Measurements from ENCODE around the gene SLC30A10.

The SLC30A10 gene

GRCh38 chr1:219917851-219918466 lies 10.4 kb downstream of the SLC30A10 start:
- H3K4me1 ChIP-seq (ENCODE audit: insufficient read depth, low read length, poor library complexity, severe bottlenecking), result no peaks in the 10 kb centered on the region
- H3K9me2 ChIP-seq (replicated peaks; ENCODE audit: low read depth, low read length), result no peaks in the 10 kb centered on the region
- no peaks in the 10 kb centered on the region for H3K27me3 ChIP-seq (ENCODE audit: insufficient read depth, low read length, poor library complexity, severe bottlenecking)
- H3K36me3 ChIP-seq (ENCODE audit: insufficient read depth, low read length), result no peaks in the 10 kb centered on the region
- H3K9ac ChIP-seq (ENCODE audit: low read depth, low read length, poor library complexity, severe bottlenecking), result no peak overlapping the region
- H2AFZ ChIP-seq (ENCODE audit: low read length), result no peak overlapping the region
- H3K79me2 ChIP-seq (ENCODE audit: insufficient read depth, low read length), result no peaks in the 10 kb centered on the region
- H3K4me2 ChIP-seq (ENCODE audit: low read depth, low read length, poor library complexity, severe bottlenecking), result no peak overlapping the region
- TF ChIP-seq EZH2phosphoT487 (IDR thresholded peaks at IDR 0.05; ENCODE audit: borderline replicate concordance), result no peak
- TF ChIP-seq CTCF (conservative IDR thresholded peaks at IDR 0.05; ENCODE audit: low read length), result no peak
- H4K20me1 ChIP-seq (ENCODE audit: insufficient read depth, low read length, poor library complexity, severe bottlenecking), result no peaks in the 10 kb centered on the region
- no peaks in the 10 kb centered on the region for H3K9me3 ChIP-seq (ENCODE audit: insufficient read depth, low read depth, low read length)
- H3K4me3 ChIP-seq (ENCODE audit: low read length, poor library complexity, severe bottlenecking), result no peak overlapping the region
- no peaks in the 10 kb centered on the region for H3F3A ChIP-seq (ENCODE audit: low read depth)

- Histone ChIP-seq H3K27me3 (ENCODE audit: insufficient read depth, low read length, poor library complexity, severe bottlenecking) (no peaks in the 10 kb centered on the region), H3K4me3 (ENCODE audit: low read length, poor library complexity, severe bottlenecking) (no peak overlapping the region), H3K4me2 (ENCODE audit: low read depth, low read length, poor library complexity, severe bottlenecking) (no peak overlapping the region), H3K9me3 (ENCODE audit: insufficient read depth, low read depth, low read length) (no peaks in the 10 kb centered on the region), H3K36me3 (ENCODE audit: insufficient read depth, low read length) (no peaks in the 10 kb centered on the region), H3F3A (ENCODE audit: low read depth) (no peaks in the 10 kb centered on the region), H3K9ac (ENCODE audit: low read depth, low read length, poor library complexity, severe bottlenecking) (no peak overlapping the region), H3K79me2 (ENCODE audit: insufficient read depth, low read length) (no peaks in the 10 kb centered on the region), H4K20me1 (ENCODE audit: insufficient read depth, low read length, poor library complexity, severe bottlenecking) (no peaks in the 10 kb centered on the region), H2AFZ (ENCODE audit: low read length) (no peak overlapping the region), H3K4me1 (ENCODE audit: insufficient read depth, low read length, poor library complexity, severe bottlenecking) (no peaks in the 10 kb centered on the region), H3K9me2 (replicated peaks; ENCODE audit: low read depth, low read length) (no peaks in the 10 kb centered on the region)
- TF ChIP-seq CTCF (conservative IDR thresholded peaks at IDR 0.05; ENCODE audit: low read length) (no peak), EZH2phosphoT487 (IDR thresholded peaks at IDR 0.05; ENCODE audit: borderline replicate concordance) (no peak)
Observed at GRCh38 chr1:219917281-219917680, 11.1 kb downstream of the SLC30A10 start.

- H3K4me2 ChIP-seq (ENCODE audit: low read depth, low read length, poor library complexity, severe bottlenecking), result no peak overlapping the region
- H3K27me3 ChIP-seq (ENCODE audit: insufficient read depth, low read length, poor library complexity, severe bottlenecking), result no peaks in the 10 kb centered on the region
- TF ChIP-seq CTCF (conservative IDR thresholded peaks at IDR 0.05; ENCODE audit: low read length) (no peak), EZH2phosphoT487 (IDR thresholded peaks at IDR 0.05; ENCODE audit: borderline replicate concordance) (no peak)
- no peaks in the 10 kb centered on the region for H4K20me1 ChIP-seq (ENCODE audit: insufficient read depth, low read length, poor library complexity, severe bottlenecking)
- H3K36me3 ChIP-seq (ENCODE audit: insufficient read depth, low read length), result no peaks in the 10 kb centered on the region
- no peaks in the 10 kb centered on the region for H3F3A ChIP-seq (ENCODE audit: low read depth)
- no peaks in the 10 kb centered on the region for H3K79me2 ChIP-seq (ENCODE audit: insufficient read depth, low read length)
- no peaks in the 10 kb centered on the region for H3K9me3 ChIP-seq (ENCODE audit: insufficient read depth, low read depth, low read length)
- no peak overlapping the region for H2AFZ ChIP-seq (ENCODE audit: low read length)
- H3K4me3 ChIP-seq (ENCODE audit: low read length, poor library complexity, severe bottlenecking), result no peak overlapping the region
- no peak overlapping the region for H3K9ac ChIP-seq (ENCODE audit: low read depth, low read length, poor library complexity, severe bottlenecking)
- no peaks in the 10 kb centered on the region for H3K4me1 ChIP-seq (ENCODE audit: insufficient read depth, low read length, poor library complexity, severe bottlenecking)
- H3K9me2 ChIP-seq (replicated peaks; ENCODE audit: low read depth, low read length), result no peaks in the 10 kb centered on the region
Observed at GRCh38 chr1:219916257-219916656, 12.1 kb downstream of the SLC30A10 start.
